22Rv1 (cell line): ENCODE data around the gene VPS52.

Source experiments
- CTCF ChIP-seq: fragments of 450-650 bp; IDR thresholded peaks from 2 replicates; pipeline ENCODE4 v1.5.1; 2017; ENCODE audit warnings: mild to moderate bottlenecking
- ZFX ChIP-seq: fragments of 450-650 bp; IDR thresholded peaks from 2 replicates; pipeline ENCODE4 v1.6.1; 2017; ENCODE audit warnings: antibody characterized with exemption, borderline replicate concordance

DNA sequence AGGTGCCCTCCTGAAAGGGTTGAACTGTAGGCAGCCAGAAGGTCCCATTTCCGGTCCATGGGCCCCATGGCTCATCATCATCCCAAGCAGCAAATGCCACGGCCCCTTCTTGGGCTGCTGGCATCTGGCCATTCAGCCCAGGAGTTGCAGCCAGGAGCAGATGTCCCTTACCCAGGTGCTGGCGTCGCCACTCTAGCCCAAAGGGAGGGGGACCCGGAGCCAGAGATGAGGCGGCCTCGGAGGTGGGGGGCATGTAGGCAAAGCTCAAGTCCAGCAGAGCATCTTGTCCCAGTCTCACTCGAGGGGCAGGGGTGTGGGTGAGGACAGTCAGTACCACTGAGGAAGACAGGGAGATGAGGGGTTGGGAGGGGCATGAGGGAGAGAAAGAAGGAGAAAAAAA lies 33.4 kb upstream of the VPS52 start:
- no peak for TF ChIP-seq CTCF
- TF ChIP-seq ZFX, result no peak
